ENCODE results near the gene CPLX3.

Gene CPLX3

GRCh38 chr15:74788042-74788682 lies 38.3 kb upstream of the CPLX3 start:
- DNase-seq (ENCODE audit: extremely low read depth in 1 of 2, low read depth in 1 of 2): no peak

- no peak for DNase-seq (ENCODE audit: extremely low read depth in 1 of 2, low read depth in 1 of 2)
Measured at GRCh38 chr15:74788683-74789151, 37.7 kb upstream of the CPLX3 start.

GRCh38 chr15:74789171-74789631 lies 37.2 kb upstream of the CPLX3 start:
- no peak for DNase-seq (ENCODE audit: extremely low read depth in 1 of 2, low read depth in 1 of 2)

- DNase-seq (ENCODE audit: extremely low read depth in 1 of 2, low read depth in 1 of 2): no peak
Measured at GRCh38 chr15:74789741-74790079, 36.7 kb upstream of the CPLX3 start.

- no peak for DNase-seq (ENCODE audit: extremely low read depth in 1 of 2, low read depth in 1 of 2)
Measured at GRCh38 chr15:74790080-74790916, 36.1 kb upstream of the CPLX3 start.

- no peak for DNase-seq (ENCODE audit: extremely low read depth in 1 of 2, low read depth in 1 of 2)
Measured at GRCh38 chr15:74791007-74791406, 35.4 kb upstream of the CPLX3 start.

GRCh38 chr15:74791667-74792066 lies 34.8 kb upstream of the CPLX3 start:
- DNase-seq (ENCODE audit: extremely low read depth in 1 of 2, low read depth in 1 of 2): no peak

- DNase-seq (ENCODE audit: extremely low read depth in 1 of 2, low read depth in 1 of 2): no peak
Measured at GRCh38 chr15:74792227-74793016, 34.0 kb upstream of the CPLX3 start.

GRCh38 chr15:74793135-74794028 lies 33.0 kb upstream of the CPLX3 start:
- peak in 1 of 2 donors; percentile 64 for DNase-seq (ENCODE audit: extremely low read depth in 1 of 2, low read depth in 1 of 2)

GRCh38 chr15:74794248-74794969 lies 32.0 kb upstream of the CPLX3 start:
- DNase-seq (ENCODE audit: extremely low read depth in 1 of 2, low read depth in 1 of 2): no peak

- no peak for DNase-seq (ENCODE audit: extremely low read depth in 1 of 2, low read depth in 1 of 2)
Measured at GRCh38 chr15:74794970-74795349, 31.5 kb upstream of the CPLX3 start.

- DNase-seq (ENCODE audit: extremely low read depth in 1 of 2, low read depth in 1 of 2): no peak
Measured at GRCh38 chr15:74795966-74796625, 30.3 kb upstream of the CPLX3 start.

- DNase-seq (ENCODE audit: extremely low read depth in 1 of 2, low read depth in 1 of 2): no peak
Measured at GRCh38 chr15:74798388-74799254, 27.8 kb upstream of the CPLX3 start.

GRCh38 chr15:74799255-74799855 lies 27.1 kb upstream of the CPLX3 start:
- DNase-seq (ENCODE audit: extremely low read depth in 1 of 2, low read depth in 1 of 2): no peak

GRCh38 chr15:74799856-74800558 lies 26.4 kb upstream of the CPLX3 start:
- DNase-seq (ENCODE audit: extremely low read depth in 1 of 2, low read depth in 1 of 2): peak; percentile 57 to 75

- no peak for DNase-seq (ENCODE audit: extremely low read depth in 1 of 2, low read depth in 1 of 2)
Measured at GRCh38 chr15:74800559-74801094, 25.8 kb upstream of the CPLX3 start.
